ENCODE data around the gene SPATS2L. TPM values are rescaled to one million over a fixed set of nuclear protein-coding genes. Genes with fewer than 3 reads are reported as not detected.

Gene SPATS2L
- total and polyA plus RNA-seq, 2 donors (not counting 1 experiment from before 2014, with no cell fraction given) = 0.27 to 0.44 TPM

DNA sequence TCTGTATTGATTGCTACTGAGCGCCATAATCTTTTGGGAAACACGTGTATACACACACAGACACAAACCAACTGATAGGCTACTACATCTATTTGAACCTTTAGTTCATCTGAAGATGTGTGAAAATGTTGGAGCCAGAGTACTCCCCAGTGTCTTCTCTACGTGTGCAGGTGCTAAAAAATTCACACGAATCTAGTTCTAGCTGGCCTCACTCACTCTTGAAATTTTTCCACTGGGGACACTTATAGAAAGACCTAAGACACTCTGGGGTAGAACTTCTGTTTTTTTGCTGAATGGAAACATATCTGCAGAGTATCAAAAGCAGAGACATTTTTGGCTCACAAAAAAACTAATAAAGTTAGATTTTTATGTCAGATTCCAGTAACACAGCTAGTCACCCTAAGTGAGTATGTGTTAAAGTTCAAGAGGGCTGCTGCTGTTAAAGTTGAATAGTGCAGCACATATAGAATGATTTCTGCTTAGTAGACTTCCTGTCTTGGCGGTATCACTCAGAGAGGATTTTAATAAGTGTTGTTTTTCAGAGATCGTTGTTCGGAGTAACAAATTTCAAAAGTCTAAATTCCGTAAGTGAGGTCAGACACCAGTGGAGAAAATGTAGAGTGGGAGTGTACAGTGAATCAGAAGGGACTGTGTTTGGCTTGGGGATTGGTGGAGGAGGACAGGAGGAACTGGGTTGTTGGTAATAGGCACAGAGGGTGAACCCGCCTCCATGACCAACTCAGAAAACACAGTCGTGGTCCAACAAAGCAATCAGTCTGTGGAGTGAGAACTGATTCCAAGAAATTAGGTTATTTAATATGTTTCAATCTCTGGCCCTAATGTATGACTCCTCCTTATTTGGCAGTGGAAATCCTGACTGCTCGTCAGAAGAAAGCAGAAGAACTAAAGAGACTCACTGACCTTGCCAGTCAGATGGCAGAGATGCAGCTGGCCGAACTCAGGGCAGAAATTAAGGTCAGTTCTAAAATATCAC lies 160.2 kb downstream of the SPATS2L start:
- Histone ChIP-seq H3K36me3 (replicated peaks in 1 of 2; ENCODE audit: control extremely low read depth in 1 of 2, control insufficient read depth in 1 of 2, extremely low read depth in 1 of 2, insufficient read depth in 2 of 2, low read length in 1 of 2) (no peaks in the 10 kb centered on the region), H3K27me3 (replicated peaks in 1 of 4; ENCODE audit: control extremely low read depth in 1 of 4, control insufficient read depth in 3 of 4, insufficient read depth in 4 of 4, low read length in 3 of 4) (no peaks in the 10 kb centered on the region), H3K79me2 (ENCODE audit: control insufficient read depth, insufficient read depth, low read length) (no peaks in the 10 kb centered on the region), H3K27ac (ENCODE audit: low read length in 2 of 2) (peak overlapping the region in 1 of 2 donors; percentile 24), H3K9ac (ENCODE audit: low read length) (no peak overlapping the region), H3K9me3 (ENCODE audit: control extremely low read depth in 1 of 3, control insufficient read depth in 2 of 3, insufficient read depth in 1 of 3, low read length in 2 of 3) (no peaks in the 10 kb centered on the region), H3K4me2 (replicated peaks; ENCODE audit: low read depth, low read length, poor library complexity, severe bottlenecking) (peak overlapping the region; percentile 1), H3K4me1 (ENCODE audit: control insufficient read depth in 2 of 2, insufficient read depth in 2 of 2, low read length in 2 of 2) (peaks cover 11 to 12% of the 10 kb centered on the region in 2 donors), H2AFZ (ENCODE audit: insufficient read depth, low read depth, low read length, poor library complexity, severe bottlenecking) (peak overlapping the region; percentile 35), H3K4me3 (ENCODE audit: control extremely low read depth in 1 of 5, extremely low read depth in 1 of 5, insufficient read depth in 1 of 5, low read depth in 2 of 5, low read length in 4 of 5) (peak overlapping the region in 1 of 5 experiments; percentile 4), H4K20me1 (ENCODE audit: control insufficient read depth, insufficient read depth, low read length, poor library complexity, severe bottlenecking) (no peaks in the 10 kb centered on the region)
- ATAC-seq (ENCODE audit: low read depth) (peak; percentile 51), DNase-seq (no peak)
- POLR2A ChIA-PET = no interaction called here
- CTCF ChIA-PET = interaction anchor here (0.7 to 1.0 kb wide), 4 partner anchors 17 to 493 kb away, joined by 3 read pairs; partner anchors contain the start of gene KCTD18
- Mint-ChIP-seq H3K4me1 (peaks cover 32% of the 10 kb centered on the region), H3K9me3 (ENCODE audit: insufficient read depth) (no peaks in the 10 kb centered on the region), H3K27ac (peak overlapping the region; percentile 67), H3K27me3 (no peaks in the 10 kb centered on the region), H3K4me3 (peak overlapping the region; percentile 80)
- intact Hi-C loops (cut with micrococcal nuclease) = no loop called here
- TF ChIP-seq, protein P1, sequence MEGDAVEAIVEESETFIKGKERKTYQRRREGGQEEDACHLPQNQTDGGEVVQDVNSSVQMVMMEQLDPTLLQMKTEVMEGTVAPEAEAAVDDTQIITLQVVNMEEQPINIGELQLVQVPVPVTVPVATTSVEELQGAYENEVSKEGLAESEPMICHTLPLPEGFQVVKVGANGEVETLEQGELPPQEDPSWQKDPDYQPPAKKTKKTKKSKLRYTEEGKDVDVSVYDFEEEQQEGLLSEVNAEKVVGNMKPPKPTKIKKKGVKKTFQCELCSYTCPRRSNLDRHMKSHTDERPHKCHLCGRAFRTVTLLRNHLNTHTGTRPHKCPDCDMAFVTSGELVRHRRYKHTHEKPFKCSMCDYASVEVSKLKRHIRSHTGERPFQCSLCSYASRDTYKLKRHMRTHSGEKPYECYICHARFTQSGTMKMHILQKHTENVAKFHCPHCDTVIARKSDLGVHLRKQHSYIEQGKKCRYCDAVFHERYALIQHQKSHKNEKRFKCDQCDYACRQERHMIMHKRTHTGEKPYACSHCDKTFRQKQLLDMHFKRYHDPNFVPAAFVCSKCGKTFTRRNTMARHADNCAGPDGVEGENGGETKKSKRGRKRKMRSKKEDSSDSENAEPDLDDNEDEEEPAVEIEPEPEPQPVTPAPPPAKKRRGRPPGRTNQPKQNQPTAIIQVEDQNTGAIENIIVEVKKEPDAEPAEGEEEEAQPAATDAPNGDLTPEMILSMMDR (IDR thresholded peaks at IDR 0.05) = no peak
- TF ChIP-seq EZH2 (IDR thresholded peaks at IDR 0.05; ENCODE audit: borderline replicate concordance, insufficient read depth, low read depth, low read length, poor library complexity, severe bottlenecking) = no peak
- 53% methylated on average over 6 of the region's 12 CpGs for WGBS (ENCODE audit: insufficient coverage)
